HL-60 (cell line): ENCODE results near the gene CAMK1D.

Source experiments
- DNase-seq, 2 experiments: peaks; one replicate each; pipeline ENCODE4 v3.0.0-alpha.2; 2010 to 2020; ENCODE audit warnings: low read depth in 1 of 2, low spot score in 1 of 2
- H3K27ac ChIP-seq: fragments of 250-450 bp; sonication (Bioruptor Pico); replicated peaks from 2 replicates; pipeline ENCODE4 v1.5.1; 2020; ENCODE audit warnings: mild to moderate bottlenecking, moderate library complexity
- H3K27me3 ChIP-seq: fragments of 250-450 bp; sonication (Bioruptor Pico); 2 replicates; pipeline ENCODE4 v1.5.1; 2021; ENCODE audit warnings: mild to moderate bottlenecking, moderate library complexity; ENCODE audit not compliant: insufficient read depth, poor library complexity, severe bottlenecking
- H3K4me3 ChIP-seq: replicated peaks from 2 replicates; pipeline ENCODE4 v1.5.1; 2011; ENCODE audit warnings: mild to moderate bottlenecking, control low read depth, low read length; ENCODE audit not compliant: insufficient read depth
- CTCF ChIP-seq: IDR thresholded peaks from one replicate; pipeline ENCODE4 v1.5.1; 2011; ENCODE audit warnings: low read length, control low read depth, inconsistent platforms; ENCODE audit not compliant: insufficient read depth
- GABPA ChIP-seq: IDR thresholded peaks from 2 replicates; pipeline ENCODE4 v1.6.1; 2012; ENCODE audit warnings: low read depth
- POLR2AphosphoS5 ChIP-seq: IDR thresholded peaks from 2 replicates; pipeline ENCODE4 v1.6.1; 2012; ENCODE audit warnings: low read depth
- REST ChIP-seq: IDR thresholded peaks from 2 replicates; pipeline ENCODE4 v1.6.1; 2012; ENCODE audit warnings: low read depth; ENCODE audit not compliant: insufficient replicate concordance
- SPI1 ChIP-seq: IDR thresholded peaks from 2 replicates; pipeline ENCODE4 v1.6.1; 2012; ENCODE audit warnings: low read depth, mild to moderate bottlenecking, borderline replicate concordance

CAMK1D gene

DNA sequence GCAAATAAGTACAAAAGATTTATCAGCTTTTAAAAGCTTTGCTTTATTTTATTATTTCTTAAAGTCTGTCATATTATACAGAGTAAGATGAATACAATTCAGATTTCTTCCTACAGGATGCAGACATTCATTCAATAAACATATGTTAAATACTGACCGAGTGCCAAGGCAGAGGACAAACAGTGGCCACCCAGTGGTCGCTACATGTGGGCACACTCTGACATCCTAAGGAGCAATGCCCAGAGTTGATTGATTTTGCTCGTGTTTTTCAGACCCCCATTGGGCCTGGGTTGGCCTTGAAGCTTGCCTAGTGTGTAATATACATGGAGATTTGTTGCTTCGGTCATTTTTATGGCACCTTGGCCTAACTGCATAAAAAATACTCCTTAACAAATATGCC is 451.0 kb downstream of the CAMK1D start:
- no peak overlapping the region for H3K4me3 ChIP-seq
- H3K27me3 ChIP-seq: no peaks in the 10 kb centered on the region
- no peak overlapping the region for H3K27ac ChIP-seq
- no peak for TF ChIP-seq GABPA
- TF ChIP-seq SPI1: no peak
- TF ChIP-seq REST: no peak
- TF ChIP-seq CTCF: no peak
- TF ChIP-seq POLR2AphosphoS5: no peak
- no peak for DNase-seq

GRCh38 chr10:12801214-12802087 is 452.1 kb downstream of the CAMK1D start:
- Histone ChIP-seq H3K4me3 (no peak overlapping the region), H3K27me3 (no peaks in the 10 kb centered on the region), H3K27ac (no peak overlapping the region)
- DNase-seq: no peak
- TF ChIP-seq GABPA: no peak
- no peak for TF ChIP-seq CTCF
- no peak for TF ChIP-seq REST
- no peak for TF ChIP-seq POLR2AphosphoS5
- TF ChIP-seq SPI1: no peak

DNA sequence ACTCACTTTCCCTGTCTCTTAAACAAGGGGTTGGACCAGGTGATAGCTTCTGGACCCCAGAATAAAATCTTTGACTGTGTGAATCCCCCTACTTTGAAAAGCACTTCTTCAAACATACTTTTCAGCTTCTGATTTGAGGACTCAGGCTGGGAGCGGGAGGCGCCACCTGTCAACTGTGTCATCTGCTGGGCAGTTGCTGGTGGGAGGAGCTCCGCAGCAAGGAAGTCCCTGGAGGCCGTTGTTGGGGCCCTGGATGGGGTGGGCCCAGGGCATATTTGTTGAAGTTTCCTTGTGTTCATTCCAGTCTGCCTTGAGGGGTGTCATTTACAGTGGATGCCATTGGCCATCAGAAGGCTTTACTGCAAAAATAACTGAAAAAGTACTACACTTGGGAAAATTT is 454.4 kb downstream of the CAMK1D start:
- DNase-seq: no peak
- TF ChIP-seq SPI1: no peak
- TF ChIP-seq CTCF: no peak
- no peak for TF ChIP-seq GABPA
- Histone ChIP-seq H3K4me3 (no peak overlapping the region), H3K27ac (no peak overlapping the region), H3K27me3 (no peaks in the 10 kb centered on the region)
